Upper lobe of left lung (tissue), 6 donors: ENCODE results near the gene PDS5B. TPM values are rescaled to one million over a fixed set of nuclear protein-coding genes. Genes with fewer than 3 reads are reported as not detected.

Experiments used
- ATAC-seq, 2 donors: fragments of 200-7000 bp; cut with Tn5 transposase; one replicate each; pipeline ENCODE4 v1.9.1; 2022; ENCODE audit warnings: mild to moderate bottlenecking in 2 of 2, moderate library complexity in 2 of 2; ENCODE audit not compliant: low FRiP score in 2 of 2
- DNase-seq, 2 donors: peaks; one replicate each; pipeline ENCODE4 v3.0.0-alpha.2; 2019 to 2020
- H3K27ac ChIP-seq, 4 donors: fragments of 200-600 bp; sonication (generic); one replicate each; pipeline ENCODE4 v1.5.1; 2016 to 2019
- H3K27me3 ChIP-seq, 4 donors: fragments of 200-600 bp; sonication (generic); one replicate each; pipeline ENCODE4 v1.5.1; 2017 to 2019
- H3K36me3 ChIP-seq, 4 donors: fragments of 200-600 bp; sonication (generic); one replicate each; pipeline ENCODE4 v1.5.1; 2016 to 2019
- H3K4me1 ChIP-seq, 4 donors: fragments of 200-600 bp; sonication (generic); one replicate each; pipeline ENCODE4 v1.5.1; 2018 to 2019
- H3K4me3 ChIP-seq, 4 donors: fragments of 200-600 bp; sonication (generic); one replicate each; pipeline ENCODE4 v1.5.1; 2017 to 2019; ENCODE audit warnings: mild to moderate bottlenecking in 2 of 4, moderate library complexity in 1 of 4
- H3K9me3 ChIP-seq, 4 donors: fragments of 200-600 bp; sonication (generic); one replicate each; pipeline ENCODE4 v1.5.1; 2018 to 2019
- EP300 ChIP-seq, 4 donors: sonication (generic); formaldehyde crosslinking; IDR thresholded peaks; one replicate each; pipeline ENCODE4 v1.5.1; 2017; ENCODE audit warnings: antibody characterized with exemption in 4 of 4, control low read depth in 2 of 4
- POLR2A ChIP-seq, 4 donors: fragments of 450-650 bp; IDR thresholded peaks; one replicate each; pipeline ENCODE4 v1.5.1; 2016 to 2017; ENCODE audit warnings: antibody characterized with exemption in 4 of 4, mild to moderate bottlenecking in 2 of 4
- POLR2AphosphoS5 ChIP-seq, 2 donors: sonication (generic); formaldehyde crosslinking; IDR thresholded peaks; one replicate each; pipeline ENCODE4 v1.5.1; 2017; ENCODE audit warnings: antibody characterized with exemption in 2 of 2
- WGBS, 2 donors: methylation state at CpG; one replicate each; pipeline ENCODE4 v1.1.5; 2017 to 2018; 5-methylcytosine and 5-hydroxymethylcytosine counted together
- total RNA-seq, 6 donors: library from RNA; depleted of rRNA in 4 of 6; stranded (reverse); fragments of >200 nt in 4 of 6; gene quantifications; one replicate each; pipeline versions ENCODE4 v1.1.0 to v1.2.1, GENCODE V29; 2016 to 2021
- TF ChIP-seq, protein P1 (sequence below), 6 experiments: fragments of 450-650 bp in 4 of 6; fragments of 200-600 bp in 2 of 6; sonication (generic) in 2 of 6; IDR thresholded peaks; one replicate each; pipeline ENCODE4 v1.5.1; 2016 to 2019; ENCODE audit warnings: antibody characterized with exemption in 6 of 6
- donor health status: DM: no; HTN: no; CAD: no; lungs with moderate emphysema.
- donor health status: DM: no; HTN: yes; CAD: no; lungs with severe emphysema.

The PDS5B gene
- total RNA-seq, 6 donors from 2014 or later = 26.0 to 84.3 (median 43.3) TPM

DNA sequence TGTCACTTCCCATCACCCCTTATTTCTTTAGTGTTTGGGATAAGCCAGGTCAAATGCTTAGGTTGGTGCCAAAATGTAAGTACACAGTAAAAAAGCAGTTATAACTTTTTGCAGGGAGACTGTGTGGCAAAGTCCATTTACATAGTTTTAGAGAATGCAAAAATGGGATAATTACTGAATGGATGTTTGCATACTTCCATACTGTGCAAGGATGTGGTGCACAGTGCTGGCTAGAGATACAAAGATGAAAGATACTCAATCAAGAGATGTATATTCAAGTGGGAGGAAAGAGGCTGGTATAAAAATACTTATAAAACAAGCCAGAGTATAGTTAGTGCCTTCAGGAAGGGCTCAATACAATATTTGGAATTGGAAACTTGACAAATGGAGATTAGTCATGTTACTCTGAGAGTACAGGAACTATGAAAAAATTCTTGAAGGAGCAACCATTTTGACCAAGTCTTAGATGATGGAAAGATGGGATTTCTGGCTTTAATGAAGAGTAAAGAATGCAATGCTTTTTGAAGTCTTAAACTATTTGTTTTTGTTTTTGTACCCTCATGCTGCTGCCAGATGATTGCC is 8.0 kb downstream of the PDS5B start:
- TF ChIP-seq EP300 (IDR thresholded peaks at IDR 0.05) (no peak), POLR2AphosphoS5 (IDR thresholded peaks at IDR 0.05) (no peak), POLR2A (IDR thresholded peaks at IDR 0.05) (no peak)
- TF ChIP-seq, protein P1, sequence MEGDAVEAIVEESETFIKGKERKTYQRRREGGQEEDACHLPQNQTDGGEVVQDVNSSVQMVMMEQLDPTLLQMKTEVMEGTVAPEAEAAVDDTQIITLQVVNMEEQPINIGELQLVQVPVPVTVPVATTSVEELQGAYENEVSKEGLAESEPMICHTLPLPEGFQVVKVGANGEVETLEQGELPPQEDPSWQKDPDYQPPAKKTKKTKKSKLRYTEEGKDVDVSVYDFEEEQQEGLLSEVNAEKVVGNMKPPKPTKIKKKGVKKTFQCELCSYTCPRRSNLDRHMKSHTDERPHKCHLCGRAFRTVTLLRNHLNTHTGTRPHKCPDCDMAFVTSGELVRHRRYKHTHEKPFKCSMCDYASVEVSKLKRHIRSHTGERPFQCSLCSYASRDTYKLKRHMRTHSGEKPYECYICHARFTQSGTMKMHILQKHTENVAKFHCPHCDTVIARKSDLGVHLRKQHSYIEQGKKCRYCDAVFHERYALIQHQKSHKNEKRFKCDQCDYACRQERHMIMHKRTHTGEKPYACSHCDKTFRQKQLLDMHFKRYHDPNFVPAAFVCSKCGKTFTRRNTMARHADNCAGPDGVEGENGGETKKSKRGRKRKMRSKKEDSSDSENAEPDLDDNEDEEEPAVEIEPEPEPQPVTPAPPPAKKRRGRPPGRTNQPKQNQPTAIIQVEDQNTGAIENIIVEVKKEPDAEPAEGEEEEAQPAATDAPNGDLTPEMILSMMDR (IDR thresholded peaks at IDR 0.05) = no peak
- H3K36me3 ChIP-seq = no peaks in the 10 kb centered on the region
- DNase-seq = no peak
- no peaks in the 10 kb centered on the region for H3K27me3 ChIP-seq
- H3K4me3 ChIP-seq = no peak overlapping the region
- H3K27ac ChIP-seq = no peak overlapping the region
- ATAC-seq = no peak
- H3K9me3 ChIP-seq = no peaks in the 10 kb centered on the region
- peaks cover 11 to 21% (median 17%) of the 10 kb centered on the region in 4 donors for H3K4me1 ChIP-seq

GRCh38 chr13:32595306-32595705 is 9.1 kb downstream of the PDS5B start:
- Histone ChIP-seq H3K27ac (no peak overlapping the region), H3K9me3 (no peaks in the 10 kb centered on the region), H3K36me3 (no peaks in the 10 kb centered on the region), H3K27me3 (no peaks in the 10 kb centered on the region), H3K4me1 (peaks cover 8 to 13% (median 10%) of the 10 kb centered on the region in 4 donors), H3K4me3 (no peak overlapping the region)
- 76 to 88% methylated on average over 2 of the region's 2 CpGs for WGBS, 2 donors
- TF ChIP-seq EP300 (IDR thresholded peaks at IDR 0.05) (no peak), POLR2AphosphoS5 (IDR thresholded peaks at IDR 0.05) (no peak), POLR2A (IDR thresholded peaks at IDR 0.05) (no peak)
- TF ChIP-seq, protein P1 (IDR thresholded peaks at IDR 0.05) = no peak
- ATAC-seq (no peak), DNase-seq (no peak)

- no peak for DNase-seq
- H3K27ac ChIP-seq = no peak overlapping the region
- no peak overlapping the region for H3K4me3 ChIP-seq
- H3K27me3 ChIP-seq = no peaks in the 10 kb centered on the region
- TF ChIP-seq POLR2AphosphoS5 (IDR thresholded peaks at IDR 0.05) (no peak), POLR2A (IDR thresholded peaks at IDR 0.05) (no peak), EP300 (IDR thresholded peaks at IDR 0.05) (no peak)
- TF ChIP-seq, protein P1 (IDR thresholded peaks at IDR 0.05) = no peak
- no peaks in the 10 kb centered on the region for H3K36me3 ChIP-seq
- H3K9me3 ChIP-seq = no peaks in the 10 kb centered on the region
- H3K4me1 ChIP-seq = peaks cover 0 to 11% (median 8%) of the 10 kb centered on the region in 4 donors
- WGBS, 2 donors = 77 to 82% methylated on average over 2 of the region's 2 CpGs
- ATAC-seq = no peak
Observed at GRCh38 chr13:32600890-32601289, 14.6 kb downstream of the PDS5B start.

DNA sequence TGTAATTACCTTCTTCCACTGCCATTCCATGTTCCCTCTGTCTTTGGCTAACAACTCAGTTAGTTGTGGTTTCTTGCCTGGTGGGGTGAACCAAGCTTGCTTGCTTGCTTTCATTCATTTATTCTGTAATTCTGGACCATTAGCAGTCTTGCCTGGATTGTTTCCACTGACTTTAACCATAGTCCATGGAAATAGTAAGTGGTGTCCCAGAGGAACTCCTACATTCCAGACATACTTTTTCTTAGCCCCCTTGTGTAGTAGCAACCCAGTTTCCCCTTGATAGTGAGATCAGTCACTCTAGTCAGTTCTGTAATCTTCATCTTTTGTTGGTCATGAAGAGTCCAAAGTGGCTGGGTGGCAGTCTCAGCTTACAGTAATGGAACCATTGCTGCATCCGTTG is 23.2 kb downstream of the PDS5B start:
- H3K4me3 ChIP-seq = no peak overlapping the region

More for the DNA sequence above, 23.2 kb downstream of the PDS5B start:
- H3K27ac ChIP-seq = no peak overlapping the region
- WGBS, 2 donors = 77 to 89% methylated on average over 1 of the region's 1 CpG
- DNase-seq (no peak), ATAC-seq (no peak)
- H3K4me1 ChIP-seq = no peaks in the 10 kb centered on the region
- TF ChIP-seq, protein P1 (IDR thresholded peaks at IDR 0.05) = no peak
- TF ChIP-seq POLR2AphosphoS5 (IDR thresholded peaks at IDR 0.05) (no peak), POLR2A (IDR thresholded peaks at IDR 0.05) (no peak), EP300 (IDR thresholded peaks at IDR 0.05) (no peak)
- H3K27me3 ChIP-seq = no peaks in the 10 kb centered on the region
- no peaks in the 10 kb centered on the region for H3K36me3 ChIP-seq
- peaks cover 0 to 9% (median 2%) of the 10 kb centered on the region in 4 donors for H3K9me3 ChIP-seq
